CD4-positive, alpha-beta T cell (primary cell): ENCODE data around the gene ITGA2. TPM values are rescaled to one million over a fixed set of nuclear protein-coding genes. Genes with fewer than 3 reads are reported as not detected.
"Not testable (repeated sequence)": the region's sequence is repeated elsewhere in the genome, so short reads cannot be mapped to it uniquely, and the experiment has no call there.

Experiments
- ATAC-seq: fragments of 200-7000 bp; cut with Tn5 transposase; one replicate; pipeline ENCODE4 v1.10.0; 2022; ENCODE audit warnings: mild to moderate bottlenecking; ENCODE audit not compliant: poor library complexity
- CTCF ChIA-PET: fragments of 350-600 bp; sonication (Branson Sonifier 250); formaldehyde crosslinking; loops from one replicate; lab custom pipeline; 2021; ENCODE audit warnings: antibody characterized with exemption, inconsistent platforms; lab: Charles Lee
- POLR2A ChIA-PET: fragments of 350-600 bp; sonication (Branson Sonifier 250); formaldehyde crosslinking; loops from one replicate; lab custom pipeline; 2021; ENCODE audit warnings: antibody characterized with exemption, inconsistent platforms; lab: Charles Lee
- DNase-seq, 14 experiments: peaks; one replicate each; pipeline ENCODE4 v3.0.0-alpha.2; 2013 to 2020; ENCODE audit warnings: mixed read lengths in 2 of 14
- H3K27ac ChIP-seq, 2 donors: one replicate each; pipeline versions ENCODE4 v1.5.1 to v1.7.0; 2013; ENCODE audit warnings: low read length in 2 of 2, low read depth in 1 of 2, mild to moderate bottlenecking in 1 of 2
- H3K27me3 ChIP-seq, 2 experiments: 1 replicate in 1 of 2; 2 replicates in 1 of 2; pipeline versions ENCODE4 v1.6.1 to v1.7.0; 2013; ENCODE audit warnings: low read length in 2 of 2, control low read depth in 1 of 2, mild to moderate bottlenecking in 1 of 2, moderate library complexity in 1 of 2; ENCODE audit not compliant: insufficient read depth in 2 of 2, control insufficient read depth in 1 of 2
- H3K36me3 ChIP-seq: one replicate; pipeline ENCODE4 v1.6.1; 2013; ENCODE audit warnings: low read length, control low read depth; ENCODE audit not compliant: insufficient read depth
- H3K4me1 ChIP-seq: one replicate; pipeline ENCODE4 v1.6.1; 2013; ENCODE audit warnings: low read length, control low read depth; ENCODE audit not compliant: insufficient read depth
- H3K4me3 ChIP-seq: one replicate; pipeline ENCODE4 v1.5.1; 2013; ENCODE audit warnings: mild to moderate bottlenecking, low read length, moderate library complexity
- H3K9me3 ChIP-seq, 2 experiments: 1 replicate in 1 of 2; 2 replicates in 1 of 2; pipeline versions ENCODE4 v1.6.1 to v1.7.0; 2013; ENCODE audit warnings: low read length in 2 of 2, mild to moderate bottlenecking in 2 of 2, control low read depth in 1 of 2, moderate library complexity in 1 of 2; ENCODE audit not compliant: control insufficient read depth in 1 of 2, insufficient read depth in 1 of 2
- H3K27ac Mint-ChIP-seq: one replicate; pipeline ENCODE4 v1.8.0; 2020; ENCODE audit warnings: mixed read lengths
- H3K27me3 Mint-ChIP-seq: one replicate; pipeline ENCODE4 v1.8.0; 2021; ENCODE audit warnings: mixed read lengths
- H3K36me3 Mint-ChIP-seq: one replicate; pipeline ENCODE4 v1.8.0; 2021; ENCODE audit warnings: low read depth, mixed read lengths
- H3K4me1 Mint-ChIP-seq: one replicate; pipeline ENCODE4 v1.8.0; 2021; ENCODE audit warnings: low read depth, mixed read lengths
- H3K4me3 Mint-ChIP-seq: one replicate; pipeline ENCODE4 v1.8.0; 2020; ENCODE audit warnings: mild to moderate bottlenecking, mixed read lengths
- H3K9me3 Mint-ChIP-seq: one replicate; pipeline ENCODE4 v1.8.0; 2020; ENCODE audit warnings: mixed read lengths
- intact Hi-C, 2 experiments: fragments of 100-400 bp; cut with DNase I in 1 of 2; cut with micrococcal nuclease in 1 of 2; formaldehyde crosslinking; loops; one replicate each; pipeline versions ENCODE4 v1.15.1 to v1.9.0; 2023 to 2025; cut with DNase I, micrococcal nuclease
- total RNA-seq, 174 experiments: library from RNA in 2 of 174; stranded (reverse) in 2 of 174; gene quantifications; one replicate each; pipeline ENCODE4 v1.2.3 and lab custom pipeline; 2021 to 2026
- TF ChIP-seq, protein P1 (sequence below): fragments of 200-600 bp; IDR thresholded peaks from one replicate; pipeline ENCODE4 v1.8.0; 2022; ENCODE audit warnings: antibody characterized with exemption, mild to moderate bottlenecking

ITGA2 gene
- total RNA-seq, 2 experiments from 2014 or later, result 0.03 to 0.11 TPM

DNA sequence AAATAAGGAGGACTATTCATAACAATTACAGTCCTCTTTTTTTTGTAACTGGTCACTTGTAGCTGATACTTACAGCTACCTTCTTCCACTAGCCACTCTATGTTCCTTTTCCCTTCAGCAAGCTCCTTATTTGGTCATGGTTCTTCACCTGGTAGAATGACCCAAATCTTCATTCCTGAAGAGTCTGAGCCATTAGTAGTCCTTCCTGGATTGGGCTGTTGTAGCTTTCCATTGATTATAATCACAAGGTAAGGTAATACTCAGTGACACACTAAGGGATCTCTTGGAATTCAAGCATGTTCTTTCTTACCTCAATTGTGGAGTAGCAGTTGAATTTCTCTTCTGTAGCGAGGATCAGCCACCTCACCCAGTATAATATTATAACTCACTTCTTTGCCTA lies 25.5 kb upstream of the ITGA2 start:
- Histone ChIP-seq H3K4me3 (no peak overlapping the region), H3K9me3 (no peaks in the 10 kb centered on the region), H3K27me3 (no peaks in the 10 kb centered on the region), H3K36me3 (no peaks in the 10 kb centered on the region), H3K27ac (no peak overlapping the region), H3K4me1 (no peaks in the 10 kb centered on the region)
- no peaks in the 10 kb centered on the region for H3K36me3 Mint-ChIP-seq
- no peak overlapping the region for H3K4me3 Mint-ChIP-seq
- ATAC-seq (no peak), DNase-seq (no peak)
- H3K27ac Mint-ChIP-seq, result no peak overlapping the region
- peaks cover 4% of the 10 kb centered on the region for H3K9me3 Mint-ChIP-seq
- no peaks in the 10 kb centered on the region for H3K27me3 Mint-ChIP-seq
- TF ChIP-seq, protein P1, sequence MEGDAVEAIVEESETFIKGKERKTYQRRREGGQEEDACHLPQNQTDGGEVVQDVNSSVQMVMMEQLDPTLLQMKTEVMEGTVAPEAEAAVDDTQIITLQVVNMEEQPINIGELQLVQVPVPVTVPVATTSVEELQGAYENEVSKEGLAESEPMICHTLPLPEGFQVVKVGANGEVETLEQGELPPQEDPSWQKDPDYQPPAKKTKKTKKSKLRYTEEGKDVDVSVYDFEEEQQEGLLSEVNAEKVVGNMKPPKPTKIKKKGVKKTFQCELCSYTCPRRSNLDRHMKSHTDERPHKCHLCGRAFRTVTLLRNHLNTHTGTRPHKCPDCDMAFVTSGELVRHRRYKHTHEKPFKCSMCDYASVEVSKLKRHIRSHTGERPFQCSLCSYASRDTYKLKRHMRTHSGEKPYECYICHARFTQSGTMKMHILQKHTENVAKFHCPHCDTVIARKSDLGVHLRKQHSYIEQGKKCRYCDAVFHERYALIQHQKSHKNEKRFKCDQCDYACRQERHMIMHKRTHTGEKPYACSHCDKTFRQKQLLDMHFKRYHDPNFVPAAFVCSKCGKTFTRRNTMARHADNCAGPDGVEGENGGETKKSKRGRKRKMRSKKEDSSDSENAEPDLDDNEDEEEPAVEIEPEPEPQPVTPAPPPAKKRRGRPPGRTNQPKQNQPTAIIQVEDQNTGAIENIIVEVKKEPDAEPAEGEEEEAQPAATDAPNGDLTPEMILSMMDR, result no peak
- CTCF ChIA-PET, result no interaction called here
- intact Hi-C loops, result no loop called here
- H3K4me1 Mint-ChIP-seq, result no peaks in the 10 kb centered on the region
- POLR2A ChIA-PET, result no interaction called here

DNA sequence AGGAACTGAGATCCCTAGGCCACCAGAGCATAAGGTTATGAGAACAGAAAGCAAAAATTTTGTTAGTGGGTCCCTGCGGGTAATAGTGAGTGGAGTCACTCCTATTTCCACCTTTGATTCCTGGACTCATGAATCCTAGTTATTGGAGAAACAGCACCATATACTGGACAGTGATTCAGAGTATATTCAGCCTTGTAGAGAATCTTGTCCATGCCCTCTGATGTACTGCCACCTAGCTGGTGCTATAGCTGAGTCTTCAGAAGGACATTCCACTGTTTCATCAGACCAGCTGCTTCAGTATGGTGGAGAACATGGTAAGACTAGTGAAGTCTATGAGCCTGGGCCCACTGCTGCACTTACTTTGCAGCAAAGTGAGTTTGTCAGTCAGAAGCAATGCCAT lies 25.0 kb upstream of the ITGA2 start:
- DNase-seq (no peak), ATAC-seq (no peak)
- H3K27me3 ChIP-seq, result no peaks in the 10 kb centered on the region
- H3K4me1 ChIP-seq, result no peaks in the 10 kb centered on the region
- no peaks in the 10 kb centered on the region for H3K9me3 ChIP-seq
- no peak overlapping the region for H3K4me3 ChIP-seq
- Mint-ChIP-seq H3K4me3 (no peak overlapping the region), H3K27me3 (no peaks in the 10 kb centered on the region), H3K36me3 (no peaks in the 10 kb centered on the region), H3K9me3 (peaks cover 8% of the 10 kb centered on the region), H3K27ac (no peak overlapping the region), H3K4me1 (no peaks in the 10 kb centered on the region)
- intact Hi-C loops, result no loop called here
- H3K36me3 ChIP-seq, result no peaks in the 10 kb centered on the region
- H3K27ac ChIP-seq, result no peak overlapping the region
- ChIA-PET CTCF (no interaction called here), POLR2A (no interaction called here)
- TF ChIP-seq, protein P1, result no peak

DNA sequence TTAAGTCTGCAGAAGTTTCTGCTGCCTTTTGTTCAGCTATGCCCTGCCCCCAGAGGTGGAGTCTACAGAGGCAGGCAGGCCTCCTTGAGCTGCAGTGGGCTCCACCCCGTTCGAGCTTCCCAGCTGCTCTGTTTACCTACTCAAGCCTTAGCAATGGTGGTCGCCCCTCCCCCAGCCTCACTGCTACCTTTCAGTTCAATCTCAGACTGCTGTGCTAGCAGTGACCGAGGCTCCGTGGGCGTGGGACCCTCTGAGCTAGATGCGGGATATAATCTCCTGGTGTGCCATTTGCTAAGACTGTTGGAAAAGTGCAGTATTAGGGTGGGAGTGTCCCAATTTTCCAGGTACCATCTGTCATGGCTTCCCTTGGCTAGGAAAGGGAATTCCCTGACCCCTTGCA lies 13.0 kb upstream of the ITGA2 start:
- ATAC-seq, H3K27ac ChIP-seq, POLR2A ChIA-PET, H3K27ac Mint-ChIP-seq, intact Hi-C loops, H3K4me1 Mint-ChIP-seq, H3K4me3 Mint-ChIP-seq, H3K36me3 Mint-ChIP-seq, H3K27me3 ChIP-seq, H3K36me3 ChIP-seq, DNase-seq, H3K9me3 Mint-ChIP-seq, H3K4me3 ChIP-seq, H3K4me1 ChIP-seq, CTCF ChIA-PET: not testable (repeated sequence)
- peaks cover 0 to 14% of the 10 kb centered on the region in 2 experiments for H3K9me3 ChIP-seq
- H3K27me3 Mint-ChIP-seq, result peaks cover 47% of the 10 kb centered on the region

DNA sequence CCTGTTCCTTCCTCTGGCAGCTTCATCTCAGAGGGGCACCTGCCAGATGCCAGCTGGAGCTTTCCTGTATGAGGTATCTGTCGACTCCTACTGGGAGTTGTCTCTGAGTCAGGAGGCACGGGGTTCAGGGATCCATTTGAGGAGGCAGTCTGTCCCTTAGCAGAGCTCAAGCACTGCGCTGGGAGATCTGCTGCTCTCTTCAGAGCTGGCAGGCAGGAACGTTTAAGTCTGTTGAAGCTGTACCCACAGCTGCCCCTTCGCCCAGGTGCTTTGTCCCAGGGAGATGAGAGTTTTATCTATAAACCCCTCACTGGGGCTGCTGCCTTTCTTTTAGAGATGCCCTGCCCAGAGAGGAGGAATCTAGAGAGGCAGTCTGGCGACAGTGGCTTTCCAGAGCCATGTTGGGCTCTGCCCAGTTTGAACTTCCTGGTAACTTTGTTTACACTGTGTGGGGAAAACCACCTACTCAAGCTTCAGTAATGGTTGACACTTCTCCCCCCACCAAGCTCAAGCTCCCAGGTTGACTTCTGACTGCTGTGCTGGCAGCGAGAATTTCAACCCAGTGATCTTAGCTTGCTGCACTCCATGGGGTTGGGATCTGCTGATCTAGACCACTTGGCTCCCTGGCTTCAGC lies 11.8 kb upstream of the ITGA2 start:
- peaks cover 0 to 14% of the 10 kb centered on the region in 2 experiments for H3K9me3 ChIP-seq
- no peaks in the 10 kb centered on the region for H3K36me3 ChIP-seq
- H3K4me3 ChIP-seq, result no peak overlapping the region
- no peak for DNase-seq
- CTCF ChIA-PET, result no interaction called here
- no peak overlapping the region for H3K27ac ChIP-seq
- peaks cover 46% of the 10 kb centered on the region for H3K27me3 Mint-ChIP-seq
- no peaks in the 10 kb centered on the region for H3K4me1 ChIP-seq
- H3K9me3 Mint-ChIP-seq, result no peaks in the 10 kb centered on the region
- peaks cover 6 to 9% of the 10 kb centered on the region in 2 experiments for H3K27me3 ChIP-seq
- TF ChIP-seq, protein P1, result no peak
- no peaks in the 10 kb centered on the region for H3K4me1 Mint-ChIP-seq
- no peak overlapping the region for H3K27ac Mint-ChIP-seq
- H3K36me3 Mint-ChIP-seq, result no peaks in the 10 kb centered on the region
- intact Hi-C loops, result no loop called here
- POLR2A ChIA-PET, result no interaction called here
- no peak overlapping the region for H3K4me3 Mint-ChIP-seq
- ATAC-seq, result no peak
